ENCODE results near the gene PLEKHA1. TPM values are rescaled to one million over a fixed set of nuclear protein-coding genes. Genes with fewer than 3 reads are reported as not detected.

The PLEKHA1 gene
- total RNA-seq, 2 donors from 2014 or later: 32.1 to 37.8 TPM

GRCh38 chr10:122481296-122482056 lies 107.0 kb downstream of the PLEKHA1 start:
- intact Hi-C loops (cut with DNase I): no loop called here
- DNase-seq (no peak), ATAC-seq (no peak)

Small RNAs within 50 kb of the gene (microRNA-seq; reads per million reads assigned to microRNA genes)
- 0 to 0.60 reads per million in 2 donors for gene MIR3941

Other genes with a start within 250 kb of the PLEKHA1 start
- under 1 TPM in 1 of 2 donors, not detected in 1; 0.37 TPM for gene BTBD16, start 103.4 kb upstream of the PLEKHA1 start, total RNA-seq
- not detected for gene ARMS2, start 79.9 kb downstream of the PLEKHA1 start, total RNA-seq
- 10 to 100 TPM; 69.4 to 73.5 TPM for gene HTRA1, start 86.8 kb downstream of the PLEKHA1 start, total RNA-seq
- not detected for gene DMBT1, start 186.0 kb downstream of the PLEKHA1 start, total RNA-seq

Data from left cardiac atrium (tissue), 4 donors.